GM13977 (cell line): ENCODE measurements around the gene SLC35F6.
"Not testable (repeated sequence)": the region's sequence is repeated elsewhere in the genome, so short reads cannot be mapped to it uniquely, and the experiment has no call there.

ENCODE experiments used
- DNase-seq: peaks from one replicate; pipeline ENCODE4 v3.0.0; 2012; ENCODE audit warnings: low spot score
- in situ Hi-C: fragments of 300-500 bp; cut with MboI; formaldehyde crosslinking; loops from one replicate; pipeline ENCODE4 v1.12.0; 2022; ENCODE audit warnings: low sequenced_read_pairs, low pct_unique_long_range_greater_than_20kb, mixed read lengths, inconsistent platforms; ENCODE audit not compliant: unreplicated experiment
- TF ChIP-seq, protein P1 (sequence below): IDR thresholded peaks from 2 replicates; pipeline ENCODE4 v1.5.1; 2012; ENCODE audit warnings: mild to moderate bottlenecking, control low read depth; ENCODE audit not compliant: insufficient read depth; ENCODE audit errors: extremely low read depth, missing control alignments

The SLC35F6 gene

DNA sequence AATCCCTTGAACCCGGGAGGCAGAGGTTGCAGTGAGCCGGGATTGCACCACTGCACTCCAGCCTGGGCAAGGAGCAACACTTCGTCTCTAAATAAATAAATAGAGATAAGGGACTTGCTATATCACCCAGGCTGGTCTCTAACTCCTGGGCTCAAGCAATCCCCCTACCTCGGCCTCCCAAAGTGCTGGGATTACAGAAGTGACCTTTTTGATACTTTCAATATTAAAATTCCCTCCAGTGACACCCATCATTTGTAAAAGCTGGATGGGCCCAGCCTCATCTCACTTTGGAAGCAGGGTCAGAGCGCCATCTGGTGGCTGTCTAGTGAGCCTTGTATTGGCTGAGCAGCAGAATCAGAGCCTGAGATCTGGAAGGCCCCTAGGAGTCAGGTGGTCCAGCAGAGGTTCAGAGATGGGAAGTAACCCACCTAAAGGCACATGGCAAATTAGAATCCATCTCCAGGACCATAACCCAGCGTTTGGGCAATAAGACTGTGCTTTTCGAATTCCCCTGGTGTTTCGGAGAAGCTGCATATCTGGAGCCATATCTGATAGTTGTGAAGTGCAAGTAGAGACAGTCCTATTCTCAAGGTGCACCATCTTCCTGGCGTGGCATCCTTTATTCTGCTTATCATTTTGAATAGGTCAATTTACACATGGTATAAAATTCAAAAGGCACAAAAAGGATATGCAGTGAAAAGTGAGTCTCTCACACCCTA is 18.3 kb upstream of the SLC35F6 start:
- TF ChIP-seq, protein P1, sequence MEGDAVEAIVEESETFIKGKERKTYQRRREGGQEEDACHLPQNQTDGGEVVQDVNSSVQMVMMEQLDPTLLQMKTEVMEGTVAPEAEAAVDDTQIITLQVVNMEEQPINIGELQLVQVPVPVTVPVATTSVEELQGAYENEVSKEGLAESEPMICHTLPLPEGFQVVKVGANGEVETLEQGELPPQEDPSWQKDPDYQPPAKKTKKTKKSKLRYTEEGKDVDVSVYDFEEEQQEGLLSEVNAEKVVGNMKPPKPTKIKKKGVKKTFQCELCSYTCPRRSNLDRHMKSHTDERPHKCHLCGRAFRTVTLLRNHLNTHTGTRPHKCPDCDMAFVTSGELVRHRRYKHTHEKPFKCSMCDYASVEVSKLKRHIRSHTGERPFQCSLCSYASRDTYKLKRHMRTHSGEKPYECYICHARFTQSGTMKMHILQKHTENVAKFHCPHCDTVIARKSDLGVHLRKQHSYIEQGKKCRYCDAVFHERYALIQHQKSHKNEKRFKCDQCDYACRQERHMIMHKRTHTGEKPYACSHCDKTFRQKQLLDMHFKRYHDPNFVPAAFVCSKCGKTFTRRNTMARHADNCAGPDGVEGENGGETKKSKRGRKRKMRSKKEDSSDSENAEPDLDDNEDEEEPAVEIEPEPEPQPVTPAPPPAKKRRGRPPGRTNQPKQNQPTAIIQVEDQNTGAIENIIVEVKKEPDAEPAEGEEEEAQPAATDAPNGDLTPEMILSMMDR = peak; percentile 91
- in situ Hi-C loops = loop anchor here (10.0 kb wide), 1 partner anchor 141 kb away; no protein-coding TSS in a partner anchor
- DNase-seq = peak; percentile 76

GRCh38 chr2:26746934-26747333 is 17.1 kb upstream of the SLC35F6 start:
- TF ChIP-seq, protein P1 = no peak
- in situ Hi-C loops = loop anchor here (10.0 kb wide), 1 partner anchor 142 kb away; no protein-coding TSS in a partner anchor
- no peak for DNase-seq

DNA sequence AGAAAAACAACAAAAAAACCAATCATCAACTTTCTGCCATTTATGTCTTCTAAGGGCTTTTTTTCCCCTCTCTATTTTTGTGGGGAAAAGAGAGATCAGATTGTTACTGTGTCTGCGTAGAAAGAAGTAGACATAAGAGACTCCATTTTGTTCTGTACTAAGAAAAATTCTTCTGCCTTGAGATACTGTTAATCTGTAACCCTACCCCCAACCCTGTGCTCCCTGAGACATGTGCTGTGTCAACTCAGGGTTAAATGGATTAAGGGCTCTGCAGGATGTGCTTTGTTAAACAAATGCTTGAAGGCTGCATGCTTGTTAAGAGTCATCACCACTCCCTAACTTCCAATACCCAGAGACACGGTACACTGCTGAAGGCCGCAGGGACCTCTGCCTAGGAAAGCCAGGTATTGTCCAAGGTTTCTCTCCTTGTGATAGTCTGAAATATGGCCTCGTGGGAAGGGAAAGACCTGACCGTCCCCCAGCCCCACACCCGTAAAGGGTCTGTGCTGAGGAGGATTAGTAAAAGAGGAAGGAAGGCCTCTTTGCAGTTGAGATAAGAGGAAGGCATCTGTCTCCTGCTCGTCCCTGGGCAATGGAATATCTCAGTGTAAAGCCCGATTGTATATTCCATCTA is 14.2 kb upstream of the SLC35F6 start:
- DNase-seq = not testable (repeated sequence)
- in situ Hi-C loops = loop anchor here (10.0 kb wide), 1 partner anchor 145 kb away; no protein-coding TSS in a partner anchor

DNA sequence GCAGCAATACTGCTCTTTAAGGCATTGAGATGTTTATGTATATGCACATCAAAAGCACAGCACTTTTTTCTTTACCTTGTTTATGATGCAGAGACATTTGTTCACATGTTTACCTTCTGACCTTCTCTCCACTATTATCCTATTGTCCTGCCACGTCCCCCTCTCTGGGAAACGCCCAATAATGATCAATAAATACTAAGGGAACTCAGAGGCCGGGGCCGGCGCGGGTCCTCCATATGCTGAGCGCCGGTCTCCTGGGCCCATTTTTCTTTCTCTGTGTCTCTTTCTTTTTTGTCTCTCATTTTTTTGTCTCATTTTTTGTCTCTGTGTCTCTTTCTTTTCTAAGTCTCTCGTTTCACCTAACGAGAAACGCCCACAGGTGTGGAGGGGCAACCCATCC is 13.6 kb upstream of the SLC35F6 start:
- in situ Hi-C loops, DNase-seq: not testable (repeated sequence)

- in situ Hi-C loops = no loop called here
- TF ChIP-seq, protein P1 = no peak
- no peak for DNase-seq
Measured at GRCh38 chr2:26752656-26753055, 11.4 kb upstream of the SLC35F6 start.

DNA sequence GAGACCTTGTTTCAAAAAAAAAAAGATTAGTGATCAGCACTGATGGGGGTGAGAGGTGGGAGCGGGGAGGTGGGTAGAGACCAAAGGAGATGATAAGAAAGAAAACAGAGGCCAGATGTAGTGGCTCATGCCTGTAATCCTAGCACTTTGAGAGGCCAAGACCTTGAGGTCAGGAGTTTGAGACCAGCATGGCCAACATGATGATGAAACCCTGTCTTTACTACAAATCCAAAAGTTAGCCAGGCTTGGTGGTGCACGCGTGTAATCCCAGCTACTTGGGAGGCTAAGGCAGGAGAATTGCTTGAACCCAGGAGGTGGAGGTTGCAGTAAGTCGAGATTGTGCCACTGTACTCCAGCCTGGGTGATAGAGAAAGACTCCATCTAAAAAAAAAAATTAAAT is 9.5 kb upstream of the SLC35F6 start:
- no peak for DNase-seq
- in situ Hi-C loops = no loop called here
- TF ChIP-seq, protein P1 = no peak

DNA sequence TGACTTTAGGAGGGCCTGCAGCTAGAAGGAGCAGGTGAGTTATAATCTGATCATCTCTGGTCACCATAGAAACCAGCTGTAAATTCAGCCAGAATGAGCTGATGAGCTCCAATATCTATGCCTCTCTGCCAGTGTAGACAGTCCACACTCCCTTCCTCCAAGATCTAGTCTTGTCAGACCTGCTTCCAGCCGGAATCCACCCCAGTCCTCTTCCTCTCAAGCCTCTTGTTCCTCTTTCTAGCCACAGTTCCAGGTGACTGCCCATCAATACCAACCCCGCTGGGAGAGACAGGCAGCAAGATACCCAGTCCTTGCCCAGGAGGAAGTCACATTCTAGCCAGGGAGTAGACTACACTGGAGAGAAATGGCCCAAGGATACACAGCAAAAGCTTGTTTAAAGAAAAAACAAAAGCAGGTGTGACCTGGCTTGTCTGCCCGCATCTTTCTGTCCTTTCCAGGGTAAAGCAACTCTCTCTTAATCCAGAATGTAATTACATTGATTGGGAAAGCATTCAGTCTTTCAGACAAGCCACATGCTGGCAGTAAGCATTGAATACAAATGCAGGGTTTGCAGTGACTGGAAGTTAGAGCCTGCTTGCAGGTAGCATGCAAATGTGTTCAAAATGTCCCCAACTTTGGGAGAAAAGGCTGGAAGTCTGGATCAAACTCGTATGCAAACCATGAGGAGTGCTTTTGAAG is 9.0 kb upstream of the SLC35F6 start:
- TF ChIP-seq, protein P1 = no peak
- in situ Hi-C loops = no loop called here
- no peak for DNase-seq
